IPS DF 4.7 (cell line): ENCODE data around the gene CRACDL.

Source experiments
- DNase-seq: peaks from one replicate; pipeline ENCODE4 v3.0.0-alpha.2; 2013; ENCODE audit warnings: low spot score; ENCODE audit errors: extremely low read depth

The CRACDL gene

GRCh38 chr2:98778151-98778550, 157.9 kb downstream of the CRACDL start:
- DNase-seq: no peak

- DNase-seq: no peak
These were observed 158.3 kb downstream of the CRACDL start for GRCh38 chr2:98777710-98778109.

GRCh38 chr2:98777076-98777475, 158.9 kb downstream of the CRACDL start:
- DNase-seq: no peak

- no peak for DNase-seq
These were observed 159.9 kb downstream of the CRACDL start for GRCh38 chr2:98776136-98776535.

GRCh38 chr2:98775146-98775986, 160.7 kb downstream of the CRACDL start:
- DNase-seq: no peak

- DNase-seq: no peak
These were observed 162.1 kb downstream of the CRACDL start for GRCh38 chr2:98773907-98774306.

- DNase-seq: no peak
These were observed 162.9 kb downstream of the CRACDL start for GRCh38 chr2:98773169-98773568.

- DNase-seq: no peak
These were observed 163.5 kb downstream of the CRACDL start for GRCh38 chr2:98772536-98772935.

GRCh38 chr2:98771721-98772524, 164.1 kb downstream of the CRACDL start:
- DNase-seq: no peak

GRCh38 chr2:98771264-98771663, 164.8 kb downstream of the CRACDL start:
- no peak for DNase-seq

GRCh38 chr2:98769784-98770183, 166.2 kb downstream of the CRACDL start:
- DNase-seq: no peak

- DNase-seq: no peak
These were observed 166.9 kb downstream of the CRACDL start for GRCh38 chr2:98769114-98769476.

- DNase-seq: no peak
These were observed 167.5 kb downstream of the CRACDL start for GRCh38 chr2:98768384-98769113.

- DNase-seq: no peak
These were observed 171.5 kb downstream of the CRACDL start for GRCh38 chr2:98764499-98764898.

- no peak for DNase-seq
These were observed 172.6 kb downstream of the CRACDL start for GRCh38 chr2:98763209-98763951.

GRCh38 chr2:98761909-98762308, 174.1 kb downstream of the CRACDL start:
- DNase-seq: no peak

GRCh38 chr2:98761267-98761781, 174.7 kb downstream of the CRACDL start:
- no peak for DNase-seq

- DNase-seq: no peak
These were observed 176.0 kb downstream of the CRACDL start for GRCh38 chr2:98759827-98760625.

GRCh38 chr2:98759338-98759737, 176.7 kb downstream of the CRACDL start:
- no peak for DNase-seq

- no peak for DNase-seq
These were observed 178.1 kb downstream of the CRACDL start for GRCh38 chr2:98757904-98758421.
